Activated T-cell treated with anti-CD3 and anti-CD28 coated beads, Interleukin-2, amount 50 U/mL, for 4 hours (primary cell): ENCODE measurements around the gene CDC42BPB. TPM values are rescaled to one million over a fixed set of nuclear protein-coding genes. Genes with fewer than 3 reads are reported as not detected.
A peak's percentile ranks its signal among the peaks of the same experiment; 100 is the strongest.

ENCODE experiments used
- ATAC-seq, 2 donors: fragments of 200-7000 bp; cut with Tn5 transposase; one replicate each; pipeline ENCODE4 v1.10.0; 2021
- DNase-seq: peaks from one replicate; pipeline ENCODE4 v3.0.0-alpha.2; 2020
- H3K27me3 Mint-ChIP-seq: one replicate; pipeline ENCODE4 v1.8.0; 2021; ENCODE audit warnings: low read depth, mixed read lengths
- H3K36me3 Mint-ChIP-seq: one replicate; pipeline ENCODE4 v1.8.0; 2022; ENCODE audit warnings: mixed read lengths; ENCODE audit not compliant: insufficient read depth
- H3K4me1 Mint-ChIP-seq: one replicate; pipeline ENCODE4 v1.8.0; 2021; ENCODE audit warnings: low read depth, mixed read lengths
- H3K4me3 Mint-ChIP-seq: one replicate; pipeline ENCODE4 v1.8.0; 2021; ENCODE audit warnings: mild to moderate bottlenecking, moderate library complexity, mixed read lengths
- H3K9me3 Mint-ChIP-seq: one replicate; pipeline ENCODE4 v1.8.0; 2021; ENCODE audit warnings: mixed read lengths
- total RNA-seq, 3 donors: library from RNA; stranded (reverse); gene quantifications; one replicate each; pipeline ENCODE4 v1.2.1, GENCODE V29; 2021

The CDC42BPB gene
- total RNA-seq, 3 donors from 2014 or later = 2.8 to 6.6 (median 5.1) TPM

DNA sequence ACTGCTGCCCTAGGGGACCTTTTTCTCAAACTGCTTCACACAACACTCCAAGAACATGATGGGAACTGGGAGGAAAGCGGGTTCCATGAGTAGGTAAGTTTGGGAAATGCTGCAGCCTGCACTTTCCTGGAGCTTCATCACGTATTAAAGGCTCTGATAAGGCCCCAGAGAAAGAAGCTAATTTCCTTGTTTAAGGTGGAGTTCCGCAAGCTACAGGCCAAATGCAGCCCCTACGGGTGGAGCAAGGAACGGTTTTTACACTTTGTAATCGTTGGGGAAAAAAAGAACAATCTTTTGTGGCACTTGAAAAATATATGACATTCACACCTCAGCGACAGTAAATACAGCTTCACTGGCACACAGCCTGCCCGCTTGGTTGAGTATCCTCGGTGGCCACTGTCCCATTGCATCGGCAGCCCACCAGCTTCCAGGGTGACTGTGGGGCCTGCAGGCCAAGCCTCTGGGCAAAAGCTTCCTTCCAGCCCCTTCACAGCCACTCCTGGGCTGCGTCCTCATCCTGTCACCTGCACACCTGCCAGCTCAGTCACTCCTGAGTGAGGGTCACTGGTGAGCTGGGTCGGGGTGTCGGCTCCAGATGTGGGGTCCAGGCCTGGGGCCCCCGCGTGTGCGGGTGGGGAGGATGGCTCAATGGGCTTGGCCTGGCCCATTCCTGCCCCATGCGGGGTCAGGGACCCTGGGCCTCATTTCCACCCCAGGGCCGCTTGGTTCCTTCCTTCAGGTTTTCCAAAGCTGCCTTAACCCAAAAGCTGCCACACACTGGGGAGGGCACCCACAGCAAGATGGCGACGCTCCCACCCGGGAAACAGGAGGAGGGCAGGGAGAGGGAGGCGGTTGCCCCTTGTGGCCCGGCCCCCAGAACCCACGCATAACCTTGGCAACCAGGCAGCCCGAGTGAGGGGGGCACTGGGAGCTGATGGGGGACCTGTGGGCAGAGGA is 132.4 kb downstream of the CDC42BPB start:
- no peaks in the 10 kb centered on the region for H3K9me3 Mint-ChIP-seq
- H3K4me1 Mint-ChIP-seq = peaks cover 12% of the 10 kb centered on the region
- H3K4me3 Mint-ChIP-seq = no peak overlapping the region
- DNase-seq = no peak
- ATAC-seq = no peak
- no peaks in the 10 kb centered on the region for H3K36me3 Mint-ChIP-seq
- peaks cover 14% of the 10 kb centered on the region for H3K27me3 Mint-ChIP-seq

DNA sequence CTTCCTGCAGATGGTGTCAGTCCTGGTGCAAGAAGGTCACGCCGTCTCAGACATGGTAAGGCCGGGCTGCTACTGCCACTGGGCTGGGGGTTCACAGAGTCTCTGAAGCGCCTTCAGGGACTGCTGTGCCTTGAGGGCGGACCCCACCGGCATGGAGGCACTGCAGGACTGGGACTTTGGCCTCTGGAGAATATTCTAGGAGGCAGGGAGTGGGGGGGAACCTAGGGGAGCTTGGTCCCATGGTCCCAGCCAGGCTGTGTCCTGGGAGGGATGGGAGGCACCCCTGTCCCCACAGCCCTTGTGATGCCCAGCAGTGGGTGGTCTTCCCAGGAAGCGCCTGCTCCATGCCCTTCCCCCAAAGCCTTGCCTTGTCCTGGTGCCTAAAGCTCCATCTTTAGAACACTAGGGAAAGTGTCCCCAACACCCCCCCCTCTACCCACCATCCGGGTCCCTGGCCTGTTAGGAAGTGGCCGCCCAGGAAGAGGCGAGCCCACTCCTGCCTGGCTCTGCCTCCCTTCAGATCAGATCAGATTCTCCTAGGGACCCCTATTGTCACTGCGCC is 133.3 kb downstream of the CDC42BPB start:
- Mint-ChIP-seq H3K4me1 (peaks cover 12% of the 10 kb centered on the region), H3K9me3 (no peaks in the 10 kb centered on the region), H3K36me3 (no peaks in the 10 kb centered on the region), H3K27me3 (peaks cover 14% of the 10 kb centered on the region), H3K4me3 (no peak overlapping the region)
- no peak for ATAC-seq
- no peak for DNase-seq

DNA sequence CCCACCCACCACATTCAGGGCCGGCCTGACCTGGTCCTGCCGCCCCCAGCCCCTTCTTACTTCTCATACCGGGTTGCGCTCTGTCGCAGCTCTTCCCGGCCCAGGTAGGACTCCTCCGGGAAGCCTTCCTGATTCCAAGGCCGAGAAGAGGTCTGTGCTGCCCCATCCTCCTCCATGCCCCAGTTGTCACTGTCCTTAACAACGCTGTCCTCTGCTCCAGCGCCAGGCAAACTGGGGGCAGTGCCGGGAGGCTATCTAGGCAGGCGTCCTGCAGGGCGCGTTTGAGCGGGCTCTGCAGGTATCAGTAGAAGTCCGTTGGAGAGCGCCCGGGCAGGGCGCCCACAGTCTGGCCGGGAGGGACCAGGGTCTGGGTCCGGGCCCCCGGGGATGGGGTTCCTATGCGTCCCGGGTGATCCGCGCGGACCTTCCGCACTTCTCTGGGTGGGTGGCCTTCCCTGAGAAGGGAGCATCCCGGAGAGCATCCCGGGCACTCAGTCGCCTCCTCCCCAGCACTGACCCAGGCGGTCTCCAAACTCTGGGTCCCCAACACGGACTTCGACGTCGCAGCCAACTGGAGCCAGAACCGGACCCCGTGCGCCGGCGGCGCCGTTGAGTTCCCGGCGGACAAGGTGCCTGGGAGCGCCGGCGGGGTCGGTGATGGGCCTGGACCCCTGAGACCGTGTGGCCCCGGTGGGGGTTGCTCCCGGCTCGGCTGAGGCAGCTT is 134.0 kb downstream of the CDC42BPB start:
- Mint-ChIP-seq H3K27me3 (peaks cover 14% of the 10 kb centered on the region), H3K4me1 (peaks cover 12% of the 10 kb centered on the region), H3K36me3 (no peaks in the 10 kb centered on the region), H3K4me3 (peak overlapping the region; percentile 66), H3K9me3 (no peaks in the 10 kb centered on the region)
- DNase-seq (no peak), ATAC-seq (no peak)

DNA sequence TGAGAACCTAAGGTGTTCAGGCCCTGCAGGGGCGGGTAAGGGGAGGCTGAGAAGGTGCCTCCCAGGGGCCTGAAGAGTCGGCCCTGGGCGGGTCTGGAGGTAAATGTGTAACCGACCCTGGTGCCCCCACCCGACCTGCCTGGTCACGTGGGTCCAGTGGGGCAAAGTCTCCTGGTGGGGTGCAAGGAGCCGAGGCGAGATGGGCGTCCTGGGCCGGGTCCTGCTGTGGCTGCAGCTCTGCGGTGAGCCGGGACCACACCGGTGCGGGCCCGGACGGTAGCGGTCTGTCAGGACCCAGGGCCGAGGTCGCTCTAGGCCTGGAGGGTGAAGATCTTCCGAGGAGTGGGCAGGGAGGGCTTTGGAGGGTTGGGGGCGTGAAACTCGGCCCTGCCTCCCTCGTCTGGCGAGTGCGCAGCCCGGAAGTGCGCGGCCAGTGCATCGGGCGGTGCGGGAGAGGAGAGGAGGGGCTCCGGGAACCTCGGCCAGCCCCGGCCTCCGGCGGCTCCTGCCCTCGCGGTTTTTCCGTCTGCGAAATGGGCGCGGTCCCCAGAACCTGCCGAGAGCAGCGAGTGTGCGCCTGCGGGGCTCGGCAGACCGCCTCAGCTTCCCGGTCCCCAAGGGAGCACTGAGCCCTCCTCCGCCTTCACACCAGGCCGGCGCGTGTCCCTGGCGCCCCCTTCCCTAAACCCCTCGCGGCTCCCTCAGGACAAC is 134.7 kb downstream of the CDC42BPB start, which contains the start of gene AMN:
Gene AMN (plus strand): TSS at position 174 of the 711 bp plus-strand sequence. CDS start 26 bp downstream, at position 200.
- Mint-ChIP-seq H3K4me3 (peak within 1 kb of the TSS; percentile 66), H3K36me3 (no peaks in the 10 kb centered on the region), H3K4me1 (peaks cover 11% of the 10 kb centered on the region), H3K9me3 (no peaks in the 10 kb centered on the region), H3K27me3 (peaks cover 14% of the 10 kb centered on the region)
- DNase-seq (no peak), ATAC-seq (peak; percentile 21 to 24)

DNA sequence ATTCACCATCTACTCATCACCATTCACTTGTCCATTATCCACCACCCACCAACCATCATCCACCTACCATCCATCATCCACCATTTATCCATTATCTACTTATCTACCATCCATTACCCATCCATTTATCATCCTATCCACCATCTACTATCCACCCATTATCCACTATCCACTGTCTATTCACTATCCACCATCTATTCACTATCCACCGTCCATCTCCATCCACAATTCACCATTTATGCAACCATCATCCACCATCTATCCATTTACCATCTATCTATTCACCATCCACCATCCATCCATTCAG is 136.4 kb downstream of the CDC42BPB start:
- no peak for ATAC-seq
- DNase-seq = no peak
- peaks cover 10% of the 10 kb centered on the region for H3K27me3 Mint-ChIP-seq
- H3K4me3 Mint-ChIP-seq = no peak overlapping the region
- H3K36me3 Mint-ChIP-seq = no peaks in the 10 kb centered on the region
- peaks cover 10% of the 10 kb centered on the region for H3K4me1 Mint-ChIP-seq
- no peaks in the 10 kb centered on the region for H3K9me3 Mint-ChIP-seq

DNA sequence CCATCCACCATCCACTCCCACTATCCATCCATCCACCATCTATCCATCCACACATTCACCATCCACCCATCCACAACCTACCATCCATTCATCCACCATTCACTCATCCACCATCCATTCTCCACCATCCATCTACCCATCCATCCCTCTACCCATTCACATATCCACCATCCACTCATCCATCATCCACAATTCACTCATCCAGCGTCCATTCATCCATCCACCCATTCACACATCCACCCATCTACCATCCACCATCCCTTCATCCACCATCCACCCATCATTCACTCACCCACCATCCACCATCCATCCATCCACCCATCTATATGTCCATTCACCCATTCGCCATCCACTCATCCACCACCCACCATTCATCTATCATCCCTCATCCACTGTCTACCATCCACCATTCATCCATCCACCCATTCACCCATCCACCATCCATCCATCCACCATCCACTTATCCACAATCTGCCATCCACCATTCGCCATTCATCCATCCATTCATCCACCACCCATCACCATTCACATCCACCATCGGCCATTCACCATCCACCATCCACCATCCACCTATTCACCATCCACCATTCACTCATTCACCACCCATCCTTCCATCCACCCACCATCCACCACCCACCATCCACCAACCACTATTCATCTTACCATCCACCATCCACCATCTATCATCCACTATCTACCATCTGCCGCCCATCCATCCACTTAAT is 136.9 kb downstream of the CDC42BPB start:
- peaks cover 7% of the 10 kb centered on the region for H3K27me3 Mint-ChIP-seq
- no peak overlapping the region for H3K4me3 Mint-ChIP-seq
- no peak for DNase-seq
- peaks cover 7% of the 10 kb centered on the region for H3K4me1 Mint-ChIP-seq
- no peaks in the 10 kb centered on the region for H3K9me3 Mint-ChIP-seq
- ATAC-seq = no peak
- H3K36me3 Mint-ChIP-seq = no peaks in the 10 kb centered on the region

DNA sequence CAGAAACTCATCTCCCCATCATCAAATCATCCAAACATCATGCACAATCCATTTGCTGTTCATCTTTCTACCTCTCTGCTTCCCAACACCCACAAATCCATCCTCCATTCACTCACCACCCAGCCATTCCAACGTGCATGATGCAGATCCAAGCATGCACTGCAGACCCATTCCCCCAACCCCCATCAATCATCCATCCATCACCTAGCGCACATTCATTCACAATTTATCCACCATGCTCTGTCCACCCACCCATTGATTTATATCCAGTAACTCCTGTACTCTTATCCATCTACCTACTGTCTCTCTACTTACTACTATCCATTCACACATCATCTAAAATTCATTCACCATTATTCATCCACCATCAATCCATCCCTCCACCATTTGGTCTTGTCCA is 138.9 kb downstream of the CDC42BPB start:
- Mint-ChIP-seq H3K9me3 (no peaks in the 10 kb centered on the region), H3K27me3 (no peaks in the 10 kb centered on the region), H3K36me3 (no peaks in the 10 kb centered on the region), H3K4me1 (peaks cover 2% of the 10 kb centered on the region), H3K4me3 (no peak overlapping the region)
- DNase-seq = no peak
- no peak for ATAC-seq

DNA sequence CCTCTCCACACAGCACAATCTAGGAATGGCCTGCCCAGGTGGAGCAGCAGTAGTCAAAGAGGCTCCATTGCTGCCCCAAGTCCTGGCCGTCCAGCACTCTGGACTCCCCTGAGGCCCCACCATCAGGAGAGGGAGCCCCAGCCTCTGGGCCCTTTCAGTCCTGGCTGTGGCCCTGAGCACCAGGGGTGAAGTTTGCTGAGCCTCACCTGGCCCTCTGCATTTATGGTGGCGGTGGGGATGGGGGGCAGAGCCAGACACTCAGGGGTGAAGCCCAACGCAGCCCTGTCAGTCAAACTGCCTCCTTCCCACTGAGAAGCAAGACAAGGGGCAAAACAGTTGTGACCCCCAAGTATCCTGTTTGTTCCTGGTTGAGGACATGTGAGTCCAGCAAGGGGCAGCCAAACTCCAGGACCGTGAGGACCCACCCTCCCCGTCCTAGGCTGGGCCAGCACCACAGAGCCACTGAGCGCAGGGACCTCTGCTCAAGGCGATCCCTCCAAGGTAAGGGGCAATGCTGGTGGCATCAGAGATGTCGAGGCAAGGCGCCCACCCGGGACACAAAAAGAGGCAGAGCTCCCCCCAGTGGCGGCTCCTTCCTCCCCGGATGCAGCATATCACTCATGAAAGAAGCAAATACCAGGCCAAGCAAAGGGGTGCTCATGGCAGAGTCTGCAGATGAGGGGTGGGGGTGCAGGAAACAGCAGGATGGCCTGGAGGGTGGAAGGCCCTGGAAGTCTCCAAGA is 139.7 kb downstream of the CDC42BPB start:
- DNase-seq (peak; percentile 58), ATAC-seq (peak; percentile 26 to 43)
- Mint-ChIP-seq H3K4me1 (no peaks in the 10 kb centered on the region), H3K4me3 (no peak overlapping the region), H3K36me3 (no peaks in the 10 kb centered on the region), H3K9me3 (no peaks in the 10 kb centered on the region), H3K27me3 (no peaks in the 10 kb centered on the region)

DNA sequence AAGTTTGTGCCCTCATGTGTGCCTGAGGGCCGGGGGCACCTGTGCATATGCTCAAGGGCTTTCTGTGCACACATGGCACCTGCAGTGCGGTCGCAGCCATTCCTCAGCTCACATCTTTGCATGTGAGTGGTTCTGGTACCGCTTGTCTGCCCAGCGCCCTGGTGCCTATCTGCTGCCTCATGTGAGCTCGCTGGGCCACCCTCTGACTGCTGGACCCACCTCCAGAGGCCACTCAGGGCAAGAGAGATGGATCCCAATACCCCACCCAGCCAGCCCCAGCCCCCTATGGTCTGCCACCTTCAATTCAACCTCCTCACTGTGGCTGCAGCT is 140.3 kb downstream of the CDC42BPB start:
- H3K36me3 Mint-ChIP-seq = no peaks in the 10 kb centered on the region
- peak in 1 of 2 donors; percentile 14 for ATAC-seq
- no peaks in the 10 kb centered on the region for H3K4me1 Mint-ChIP-seq
- no peaks in the 10 kb centered on the region for H3K27me3 Mint-ChIP-seq
- H3K4me3 Mint-ChIP-seq = no peak overlapping the region
- no peaks in the 10 kb centered on the region for H3K9me3 Mint-ChIP-seq
- DNase-seq = no peak

DNA sequence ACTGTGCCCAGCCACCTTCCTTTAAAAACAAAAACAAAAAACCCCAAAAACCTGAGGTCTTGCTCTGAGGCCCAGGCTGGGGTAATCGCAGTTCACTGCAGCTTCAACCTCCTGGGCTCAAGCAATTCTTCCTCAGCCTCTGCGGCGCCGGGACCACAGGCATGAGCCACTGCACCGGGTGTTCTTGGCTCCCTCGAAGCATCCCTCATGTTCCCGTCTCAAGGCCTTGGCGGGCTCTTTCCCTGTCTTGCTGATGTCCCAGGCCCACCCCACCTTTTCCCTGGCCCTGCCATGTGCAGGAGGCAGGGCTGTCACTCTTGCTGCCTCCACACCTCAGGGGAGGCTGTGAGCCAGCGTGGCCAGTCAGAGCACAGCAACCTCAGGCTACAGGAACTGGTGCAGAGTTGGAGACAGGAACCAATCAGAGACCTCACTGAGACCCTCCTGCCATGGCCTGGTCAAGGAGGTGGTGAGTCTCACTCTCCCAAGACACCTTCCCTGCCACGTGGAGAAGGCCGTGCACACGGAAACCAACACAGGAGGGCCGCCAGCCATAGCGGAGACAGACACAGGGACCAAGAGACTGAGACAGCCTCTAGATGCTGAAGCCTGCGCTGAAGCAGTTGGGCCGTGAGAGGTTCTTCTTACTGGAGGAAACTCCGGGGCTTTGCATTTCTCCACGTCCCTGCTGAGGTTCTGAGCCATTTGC is 140.8 kb downstream of the CDC42BPB start:
- Mint-ChIP-seq H3K36me3 (no peaks in the 10 kb centered on the region), H3K27me3 (no peaks in the 10 kb centered on the region), H3K4me3 (no peak overlapping the region), H3K9me3 (no peaks in the 10 kb centered on the region), H3K4me1 (no peaks in the 10 kb centered on the region)
- DNase-seq (no peak), ATAC-seq (no peak)

DNA sequence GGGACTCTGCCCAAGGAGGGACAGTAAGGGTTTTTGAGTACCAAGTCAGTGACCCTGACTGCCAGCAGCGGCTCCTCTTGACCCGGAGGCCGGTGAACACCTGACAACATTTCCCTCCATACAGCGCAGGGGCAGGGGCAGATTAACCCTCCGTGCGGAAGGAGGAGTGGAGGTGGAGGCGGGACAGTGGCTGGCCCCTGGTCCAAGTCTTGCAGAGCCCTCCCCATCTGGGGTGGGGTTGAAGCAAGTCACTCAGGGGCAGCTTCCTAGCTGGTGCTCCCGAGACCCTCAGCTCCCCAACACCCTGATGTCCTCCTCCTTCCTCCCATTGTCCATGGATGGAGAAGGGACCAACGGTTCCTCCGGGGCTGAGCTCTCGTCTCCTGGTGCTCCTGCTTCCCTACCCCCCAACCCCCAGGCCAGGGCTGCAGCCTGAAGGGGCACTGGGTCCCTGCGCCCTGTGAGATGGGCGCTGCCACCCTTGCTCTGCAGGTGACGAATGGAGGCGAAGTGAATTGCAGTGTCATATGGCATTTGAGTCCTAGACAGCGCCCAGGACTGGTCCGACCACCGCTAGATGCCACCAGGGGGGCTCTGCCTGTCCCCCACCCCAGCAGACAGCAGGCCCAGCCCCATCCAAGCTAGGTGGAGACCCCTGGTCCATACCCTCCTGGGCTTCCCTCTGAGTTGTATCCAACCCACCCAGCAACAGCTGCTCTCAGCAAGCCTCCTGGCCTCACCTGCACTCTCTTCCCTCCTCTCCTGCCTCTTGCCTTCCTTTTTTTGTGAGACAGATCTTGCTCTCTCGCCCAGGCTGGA is 141.8 kb downstream of the CDC42BPB start:
- no peaks in the 10 kb centered on the region for H3K4me1 Mint-ChIP-seq
- DNase-seq (no peak), ATAC-seq (no peak)

More for the DNA sequence above, 141.8 kb downstream of the CDC42BPB start:
- no peaks in the 10 kb centered on the region for H3K27me3 Mint-ChIP-seq
- H3K4me3 Mint-ChIP-seq = no peak overlapping the region
- H3K9me3 Mint-ChIP-seq = no peaks in the 10 kb centered on the region
- peaks cover 5% of the 10 kb centered on the region for H3K36me3 Mint-ChIP-seq
